K562 (cell line): Measurements from ENCODE around the gene CHST14. TPM values are rescaled to one million over a fixed set of nuclear protein-coding genes. Genes with fewer than 3 reads are reported as not detected.

Source experiments
- ATAC-seq: fragments of 200-7000 bp; cut with Tn5 transposase; 3 replicates; pipeline ENCODE4 v1.9.1; 2020; ENCODE audit warnings: moderate library complexity
- BruUV-seq: library from RNA; stranded (reverse); fragments of 400-500 nt; replicated peaks from 2 replicates; lab custom pipeline; 2021; lab: Mats Ljungman, UMichigan
- CTCF ChIA-PET: fragments of 300-600 bp; formaldehyde crosslinking; extraction: SDS; loops from one replicate; lab custom pipeline; 2021; ENCODE audit warnings: low intra/inter-chr PET ratio; lab: Yijun Ruan, JAX
- POLR2A ChIA-PET: fragments of 300-600, 350-650 bp; sonication (Branson Sonifier 250); formaldehyde crosslinking; extraction: SDS; loops from one replicate; lab custom pipeline; 2021; ENCODE audit warnings: antibody characterized with exemption, inconsistent platforms; lab: Yijun Ruan, JAX
- DNase-seq, 4 experiments: peaks; one replicate each; pipeline versions ENCODE4 v3.0.0 to v3.0.0-alpha.2; 2011 to 2018; ENCODE audit warnings: low spot score in 3 of 4, mixed read lengths in 3 of 4; ENCODE audit errors: extremely low read depth in 1 of 4
- FAIRE-seq: peaks from 2 replicates; lab custom pipeline; 2011; peaks lifted over from hg19 to GRCh38; lab: Jason Lieb, UNC
- H2AFZ ChIP-seq: 2 replicates; pipeline ENCODE4 v1.6.0; 2011; ENCODE audit warnings: low read depth, low read length, control low read depth, inconsistent platforms
- H3K27ac ChIP-seq: fragments of 200-600 bp; 3 replicates; pipeline ENCODE4 v1.8.0; 2011; ENCODE audit warnings: low read depth, mild to moderate bottlenecking, control low read depth, inconsistent platforms, low read length, moderate library complexity, mixed read lengths; ENCODE audit errors: extremely low read depth
- H3K27me3 ChIP-seq, 2 experiments: fragments of 300-600 bp in 1 of 2; 2 replicates in 1 of 2; 3 replicates in 1 of 2; pipeline versions ENCODE4 v1.6.0 to v1.8.0; 2011; ENCODE audit warnings: inconsistent platforms in 2 of 2, low read length in 2 of 2, mild to moderate bottlenecking in 1 of 2, mixed read lengths in 1 of 2, moderate library complexity in 1 of 2; ENCODE audit not compliant: control insufficient read depth in 2 of 2, insufficient read depth in 2 of 2
- H3K36me3 ChIP-seq: fragments of 300-600 bp; 3 replicates; pipeline ENCODE4 v1.8.0; 2011; ENCODE audit warnings: mild to moderate bottlenecking, low read length, inconsistent platforms; ENCODE audit not compliant: control insufficient read depth, insufficient read depth
- H3K4me1 ChIP-seq, 2 experiments: fragments of 200-600 bp in 1 of 2; replicated peaks in 1 of 2; 2 replicates in 1 of 2; 3 replicates in 1 of 2; pipeline versions ENCODE4 v1.5.1 to v1.8.0; 2011; ENCODE audit warnings: inconsistent platforms in 2 of 2, low read length in 2 of 2, mild to moderate bottlenecking in 1 of 2, mixed read lengths in 1 of 2, moderate library complexity in 1 of 2; ENCODE audit not compliant: control insufficient read depth in 2 of 2, insufficient read depth in 2 of 2
- H3K4me2 ChIP-seq: 2 replicates; pipeline ENCODE4 v1.6.1; 2011; ENCODE audit warnings: low read length, control low read depth, inconsistent platforms, mixed read lengths; ENCODE audit not compliant: insufficient read depth
- H3K4me3 ChIP-seq: fragments of 200-600 bp; sonication (generic), shearing (Covaris generic); 2 replicates; pipeline ENCODE4 v1.5.1; 2016; ENCODE audit warnings: control low read depth, inconsistent platforms
- H3K79me2 ChIP-seq: fragments of 200-600 bp; 3 replicates; pipeline ENCODE4 v1.8.0; 2011; ENCODE audit warnings: low read length, inconsistent platforms; ENCODE audit not compliant: control insufficient read depth, insufficient read depth
- H3K9ac ChIP-seq, 2 experiments: 2 replicates each; pipeline versions ENCODE4 v1.6.0 to v1.6.1; 2011; ENCODE audit warnings: low read depth in 2 of 2, low read length in 2 of 2, control low read depth in 1 of 2, inconsistent platforms in 1 of 2, mild to moderate bottlenecking in 1 of 2, mixed read lengths in 1 of 2; ENCODE audit not compliant: insufficient read depth in 1 of 2
- H3K9me1 ChIP-seq: one replicate; pipeline ENCODE4 v1.6.0; 2011; ENCODE audit warnings: inconsistent platforms, mild to moderate bottlenecking, low read length, moderate library complexity; ENCODE audit not compliant: control insufficient read depth, insufficient read depth
- H3K9me3 ChIP-seq: replicated peaks from 2 replicates; pipeline ENCODE4 v1.5.1; 2011; ENCODE audit warnings: low read depth, low read length, inconsistent platforms; ENCODE audit not compliant: control insufficient read depth, insufficient read depth
- H4K20me1 ChIP-seq: replicated peaks from 2 replicates; pipeline ENCODE4 v1.6.1; 2011; ENCODE audit warnings: low read length, inconsistent platforms, mixed read lengths; ENCODE audit not compliant: control insufficient read depth, insufficient read depth
- CBX1 ChIP-seq: sonication (generic); IDR thresholded peaks from 2 replicates; pipeline ENCODE4 v1.6.1; 2016; ENCODE audit warnings: antibody characterized with exemption, low read depth, mild to moderate bottlenecking
- POLR2AphosphoS2 ChIP-seq: IDR thresholded peaks from 2 replicates; pipeline ENCODE4 v1.6.1; 2012; ENCODE audit warnings: low read length, improper control_type of control experiment
- RB1 ChIP-seq: fragments of 450-650 bp; IDR thresholded peaks from 2 replicates; pipeline ENCODE4 v1.6.1; 2017; ENCODE audit warnings: low read depth, mild to moderate bottlenecking
- TRIM24 ChIP-seq, 2 experiments: fragments of 450-650 bp; IDR thresholded peaks; 2 replicates each; pipeline ENCODE4 v1.6.1; 2016
- YY1 ChIP-seq, 3 experiments: IDR thresholded peaks; 2 replicates each; pipeline ENCODE4 v1.6.1; 2011; ENCODE audit warnings: low read length in 2 of 3, mild to moderate bottlenecking in 2 of 3, moderate library complexity in 2 of 3, borderline replicate concordance in 1 of 3, control low read depth in 1 of 3, low read depth in 1 of 3; ENCODE audit not compliant: insufficient read depth in 3 of 3, insufficient replicate concordance in 2 of 3, control insufficient read depth in 1 of 3, insufficient read length in 1 of 3; ENCODE audit errors: extremely low read depth in 1 of 3
- ZBTB1 ChIP-seq: sonication (generic); formaldehyde crosslinking; IDR thresholded peaks from 2 replicates; pipeline ENCODE4 v1.8.1; 2023; ENCODE audit warnings: missing genetic modification reagents, low read depth, mild to moderate bottlenecking, borderline replicate concordance
- WGBS: fragments of 100-300 bp; shearing (Covaris generic); methylation state at CpG from one replicate; pipeline ENCODE4 v1.1.6; 2016; ENCODE audit warnings: low coverage, mixed read lengths; ENCODE audit not compliant: insufficient coverage; ENCODE audit errors: missing lambda C conversion rate; 5-methylcytosine and 5-hydroxymethylcytosine counted together
- in situ Hi-C: fragments of 300-500 bp; cut with MboI; formaldehyde crosslinking; loops from 4 replicates; pipeline ENCODE4 v1.15.0; 2018; ENCODE audit warnings: inconsistent platforms, mixed read lengths
- intact Hi-C: fragments of 100-400 bp; cut with micrococcal nuclease; formaldehyde crosslinking; loops from 2 replicates; pipeline ENCODE4 v1.14.2; 2022
- polyA plus RNA-seq, 8 experiments: library from polyadenylated mRNA; depleted of rRNA in 4 of 8; stranded (reverse) in 5 of 8; unstranded in 3 of 8; fragments of >200 nt; fragmentation: Nextera tagmentation in 2 of 8; fragmentation: Illumina TruSeq in 1 of 8; extraction: Ambion mirVana in 2 of 8; extraction: Trizol in 1 of 8; gene quantifications; 2 replicates each; pipeline versions ENCODE4 v1.2.1 to v1.2.3, GENCODE V29; 2011 to 2014; ENCODE audit warnings: inconsistent platforms in 1 of 8, missing spikeins in 1 of 8
- total RNA-seq, 7 experiments: library from RNA; depleted of rRNA in 6 of 7; stranded (reverse); fragments of >200 nt in 6 of 7; fragmentation: Illumina TruSeq in 2 of 7; extraction: Trizol in 2 of 7; gene quantifications; 2 replicates each; pipeline versions ENCODE4 v1.2.1 to v1.2.3, GENCODE V29; 2011 to 2021; ENCODE audit warnings: low replicate concordance in 1 of 7
- TF ChIP-seq, protein P1 (sequence below): sonication (generic); IDR thresholded peaks from 2 replicates; pipeline ENCODE4 v1.6.1; 2016
- TF ChIP-seq, protein P2 (sequence below): fragments of 450-650 bp; formaldehyde crosslinking; IDR thresholded peaks from 2 replicates; pipeline ENCODE4 v1.4.0; 2020; ENCODE audit warnings: mild to moderate bottlenecking

The CHST14 gene
- total and polyA plus RNA-seq, 9 of the 15 experiments (the other 6 are each of a cell fraction or from before 2014, with no cell fraction given): 1.6 to 12.1 (median 4.5) TPM

DNA sequence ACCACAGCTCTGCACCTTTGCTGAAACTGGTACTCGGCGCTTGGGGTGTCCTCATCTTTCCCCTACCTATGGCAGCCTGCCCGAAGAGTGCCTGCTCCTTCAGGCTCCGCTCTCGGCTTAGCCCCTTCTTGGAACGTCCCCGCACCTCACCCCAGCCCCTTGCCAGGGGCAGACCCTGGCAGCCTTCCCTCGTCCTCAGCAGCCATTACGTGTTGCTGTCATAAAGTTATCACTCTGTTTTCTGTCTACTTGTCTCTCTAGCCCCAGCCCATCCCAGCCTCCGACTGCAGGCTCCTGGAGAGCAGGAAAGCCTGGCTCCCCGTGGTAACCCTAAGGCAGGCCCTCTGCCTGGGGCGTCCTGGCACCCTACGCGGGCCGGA lies 35.1 kb upstream of the CHST14 start:
- CTCF ChIA-PET: no interaction called here
- POLR2A ChIA-PET: interaction anchor here (2.7 kb wide), 1 partner anchor 10 kb away, joined by 16 read pairs; no protein-coding TSS in a partner anchor
- no peaks in the 10 kb centered on the region for H3K9me1 ChIP-seq
- no peak for DNase-seq
- 70% methylated on average over 14 of the region's 15 CpGs for WGBS
- H3K27ac ChIP-seq: peak overlapping the region; percentile 78; the same call in 1 of the 3 replicates
- H3K4me3 ChIP-seq: no peak overlapping the region
- TF ChIP-seq, protein P1, sequence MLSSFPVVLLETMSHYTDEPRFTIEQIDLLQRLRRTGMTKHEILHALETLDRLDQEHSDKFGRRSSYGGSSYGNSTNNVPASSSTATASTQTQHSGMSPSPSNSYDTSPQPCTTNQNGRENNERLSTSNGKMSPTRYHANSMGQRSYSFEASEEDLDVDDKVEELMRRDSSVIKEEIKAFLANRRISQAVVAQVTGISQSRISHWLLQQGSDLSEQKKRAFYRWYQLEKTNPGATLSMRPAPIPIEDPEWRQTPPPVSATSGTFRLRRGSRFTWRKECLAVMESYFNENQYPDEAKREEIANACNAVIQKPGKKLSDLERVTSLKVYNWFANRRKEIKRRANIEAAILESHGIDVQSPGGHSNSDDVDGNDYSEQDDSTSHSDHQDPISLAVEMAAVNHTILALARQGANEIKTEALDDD: no peak
- no peak for TF ChIP-seq YY1 (IDR thresholded peaks at IDR 0.05; ENCODE audit: borderline replicate concordance in 1 of 3, control insufficient read depth in 1 of 3, extremely low read depth in 1 of 3, insufficient read depth in 3 of 3, insufficient read length in 1 of 3, insufficient replicate concordance in 2 of 3, low read depth in 1 of 3, low read length in 2 of 3)
- TF ChIP-seq, protein P2, sequence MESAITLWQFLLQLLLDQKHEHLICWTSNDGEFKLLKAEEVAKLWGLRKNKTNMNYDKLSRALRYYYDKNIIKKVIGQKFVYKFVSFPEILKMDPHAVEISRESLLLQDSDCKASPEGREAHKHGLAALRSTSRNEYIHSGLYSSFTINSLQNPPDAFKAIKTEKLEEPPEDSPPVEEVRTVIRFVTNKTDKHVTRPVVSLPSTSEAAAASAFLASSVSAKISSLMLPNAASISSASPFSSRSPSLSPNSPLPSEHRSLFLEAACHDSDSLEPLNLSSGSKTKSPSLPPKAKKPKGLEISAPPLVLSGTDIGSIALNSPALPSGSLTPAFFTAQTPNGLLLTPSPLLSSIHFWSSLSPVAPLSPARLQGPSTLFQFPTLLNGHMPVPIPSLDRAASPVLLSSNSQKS (CRISPR knock-in tag): no peak
- no peak for TF ChIP-seq CBX1
- no peak for TF ChIP-seq TRIM24 (IDR thresholded peaks at IDR 0.05)
- TF ChIP-seq POLR2AphosphoS2: no peak
- TF ChIP-seq RB1: no peak
- TF ChIP-seq ZBTB1: no peak
- TF ChIP-seq, all 486 proteins: peak for 0
- FAIRE-seq: no peak
- peaks cover 25% of the 10 kb centered on the region; the same call in 2 of the 3 replicates for H3K79me2 ChIP-seq
- intact Hi-C loops: no loop called here
- peak overlapping the region; percentile 70 to 74; a peak in 2 of 4 replicates for H3K9ac ChIP-seq
- in situ Hi-C loops: no loop called here
- peak overlapping the region; percentile 95 for H2AFZ ChIP-seq
- BruUV-seq: no TSS peak
- H3K36me3 ChIP-seq: no peaks in the 10 kb centered on the region
- H3K4me2 ChIP-seq: no peak overlapping the region
- no peaks in the 10 kb centered on the region for H4K20me1 ChIP-seq
- no peak for ATAC-seq
- no peaks in the 10 kb centered on the region for H3K27me3 ChIP-seq
- no peaks in the 10 kb centered on the region for H3K9me3 ChIP-seq
- H3K4me1 ChIP-seq: peaks cover 46 to 51% of the 10 kb centered on the region in 2 experiments
